ENCODE data around the gene HHAT.

HHAT gene

DNA sequence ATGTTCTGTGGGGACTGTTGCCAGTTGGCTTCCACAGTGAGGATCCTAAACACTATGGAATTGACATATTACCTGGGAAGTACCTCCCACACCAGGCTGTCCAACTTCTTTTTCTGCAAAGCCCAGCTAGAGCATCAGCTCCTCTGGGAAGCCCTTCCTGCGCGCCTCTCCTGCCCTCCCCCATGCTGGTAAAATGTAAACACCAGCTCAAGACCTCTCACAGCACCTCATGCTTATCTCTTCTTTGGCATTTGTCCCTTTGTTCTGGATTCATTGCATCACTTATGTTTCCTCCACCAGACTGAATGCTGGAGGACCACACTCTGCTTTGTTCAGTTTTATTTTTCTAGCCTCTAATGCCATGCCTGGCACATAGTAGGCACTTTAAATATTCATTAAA, 172.1 kb downstream of the HHAT start:
- DNase-seq, result no peak

GRCh38 chr1:210504286-210504685, 175.6 kb downstream of the HHAT start:
- no peak for DNase-seq

GRCh38 chr1:210505601-210506496, 177.1 kb downstream of the HHAT start:
- no peak for DNase-seq

- no peak for DNase-seq
These were observed 178.0 kb downstream of the HHAT start for GRCh38 chr1:210506689-210507088.

DNA sequence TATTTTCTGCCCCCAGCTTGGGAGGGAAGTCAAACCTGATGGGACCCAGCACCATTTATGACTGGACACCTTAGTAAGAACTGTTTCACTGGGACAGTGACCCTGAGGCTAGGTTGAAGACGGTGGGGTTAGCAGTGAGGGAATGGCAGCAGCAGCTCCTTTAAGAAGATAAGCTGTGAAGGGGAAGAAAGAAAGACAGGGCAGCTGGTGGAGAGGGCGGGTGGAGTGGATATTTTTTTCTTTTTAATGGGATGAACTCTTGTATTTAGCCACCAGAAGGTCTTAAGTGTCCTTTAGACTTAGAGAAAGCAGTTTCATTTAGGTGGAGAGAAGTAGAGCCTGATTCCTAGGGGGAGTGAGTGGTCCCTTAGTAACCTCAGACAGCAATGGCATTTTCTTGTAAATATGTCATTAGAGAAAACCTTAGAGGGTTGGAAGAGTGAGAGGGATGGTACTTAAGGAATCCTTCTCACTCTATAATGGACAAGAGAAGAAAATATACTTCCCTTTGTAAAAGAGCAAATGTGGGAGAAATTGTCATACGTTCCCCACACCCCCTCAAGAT, 187.5 kb downstream of the HHAT start:
- DNase-seq, result no peak

GRCh38 chr1:210516697-210517459, 188.2 kb downstream of the HHAT start:
- no peak for DNase-seq

- no peak for DNase-seq
These were observed 195.1 kb downstream of the HHAT start for GRCh38 chr1:210523830-210524229.

GRCh38 chr1:210525716-210526454, 197.2 kb downstream of the HHAT start:
- no peak for DNase-seq

- DNase-seq, result no peak
These were observed 198.4 kb downstream of the HHAT start for GRCh38 chr1:210527091-210527490.

- no peak for DNase-seq
These were observed 202.9 kb downstream of the HHAT start for GRCh38 chr1:210531475-210532222.

GRCh38 chr1:210532223-210532598, 203.5 kb downstream of the HHAT start:
- DNase-seq, result no peak

- no peak for DNase-seq
These were observed 207.1 kb downstream of the HHAT start for GRCh38 chr1:210535761-210536160.

DNA sequence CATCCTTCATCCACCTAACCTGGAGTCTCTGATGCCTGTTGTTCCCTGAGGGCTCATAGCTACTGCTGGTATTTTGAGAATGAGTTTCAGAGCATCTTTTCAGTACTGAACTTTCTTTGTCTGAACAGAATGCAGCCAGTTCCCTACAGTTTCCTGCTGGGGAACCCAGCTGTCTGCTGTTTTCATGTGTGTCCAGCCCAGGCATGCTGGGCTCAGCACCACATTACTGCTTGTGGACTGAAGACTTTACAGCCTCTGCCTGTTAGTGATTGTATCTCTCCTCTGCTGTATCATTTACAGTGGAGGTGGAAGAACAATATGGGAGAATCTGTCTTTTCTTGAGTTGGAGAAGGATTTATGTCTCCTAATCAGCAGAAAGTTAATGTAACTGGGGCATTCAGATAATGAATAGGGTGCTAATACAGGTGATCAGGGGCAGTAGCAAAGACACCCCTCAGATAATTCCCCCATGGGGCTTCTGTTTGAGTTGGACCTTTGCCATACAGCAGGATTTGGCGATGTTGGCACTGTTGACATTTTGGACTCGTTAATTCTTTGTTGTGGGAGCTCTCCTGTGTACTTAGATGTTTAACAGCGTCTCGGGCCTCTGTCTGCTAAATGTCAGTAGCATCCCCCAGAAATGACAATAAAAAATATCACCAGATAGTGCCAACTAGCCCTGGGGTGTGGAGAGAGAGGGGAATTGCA, 207.7 kb downstream of the HHAT start:
- DNase-seq, result no peak

GRCh38 chr1:210540288-210540687, 211.6 kb downstream of the HHAT start:
- DNase-seq, result no peak

GRCh38 chr1:210541680-210542358, 213.1 kb downstream of the HHAT start:
- no peak for DNase-seq

DNA sequence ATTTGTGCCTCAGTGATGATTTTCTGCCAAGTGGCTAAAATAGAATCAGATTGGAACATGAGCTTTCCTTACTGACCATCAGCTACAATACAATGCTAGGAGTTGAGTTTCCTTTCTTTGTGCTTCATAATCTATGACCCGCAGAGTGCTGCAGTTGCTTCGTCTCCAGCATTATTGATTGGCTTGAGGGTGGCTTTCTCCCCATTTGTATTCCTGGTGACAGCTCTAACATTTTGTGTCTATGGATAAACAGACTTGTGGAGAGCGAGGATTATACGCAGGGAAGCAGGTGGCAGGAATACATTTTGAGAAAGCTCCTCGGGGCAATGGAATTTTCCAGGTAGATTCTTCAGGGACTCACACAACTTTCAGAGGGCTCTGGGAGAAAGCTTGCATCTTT, 223.2 kb downstream of the HHAT start:
- no peak for DNase-seq

DNA sequence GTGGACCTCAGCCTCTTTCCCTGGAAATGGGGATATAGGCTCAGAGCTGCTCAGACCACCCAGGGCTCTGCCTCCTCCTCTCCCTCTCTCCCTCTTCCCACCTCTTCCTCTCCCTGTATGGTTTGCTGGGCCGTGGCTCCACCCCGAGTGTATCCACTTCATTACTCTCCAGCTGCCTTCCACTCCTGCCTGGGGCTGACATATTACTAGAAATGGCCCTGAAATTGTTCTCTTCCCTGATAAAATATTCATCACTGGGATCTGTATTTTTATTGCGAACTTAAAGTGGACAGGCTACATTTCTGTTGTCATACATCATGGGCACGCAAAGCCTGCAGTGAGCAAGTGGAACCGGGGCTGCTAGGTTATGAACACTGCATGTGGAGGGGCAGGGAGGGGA, 225.0 kb downstream of the HHAT start:
- no peak for DNase-seq

- no peak for DNase-seq
These were observed 225.7 kb downstream of the HHAT start for GRCh38 chr1:210554382-210554781.

DNA sequence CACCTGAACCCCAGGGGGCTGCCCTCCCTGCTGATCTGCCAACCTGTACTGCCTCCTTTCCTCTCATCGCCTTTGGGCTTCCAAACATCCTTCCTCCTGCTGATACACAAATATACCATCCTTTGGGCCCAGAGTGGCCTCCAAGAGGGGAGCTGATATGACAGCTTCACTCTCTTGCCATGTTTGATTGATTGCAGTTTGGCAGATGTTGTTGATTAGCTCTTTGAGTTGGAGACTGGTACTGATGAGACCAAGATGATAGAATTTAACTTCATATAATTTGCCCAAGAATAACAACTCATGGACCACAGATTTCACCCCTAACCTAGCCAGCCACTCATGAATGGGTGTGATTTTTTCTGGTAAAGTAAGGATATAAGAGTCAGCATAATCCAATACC, 227.8 kb downstream of the HHAT start:
- DNase-seq, result no peak

GRCh38 chr1:210557426-210558077, 228.8 kb downstream of the HHAT start:
- no peak for DNase-seq

DNA sequence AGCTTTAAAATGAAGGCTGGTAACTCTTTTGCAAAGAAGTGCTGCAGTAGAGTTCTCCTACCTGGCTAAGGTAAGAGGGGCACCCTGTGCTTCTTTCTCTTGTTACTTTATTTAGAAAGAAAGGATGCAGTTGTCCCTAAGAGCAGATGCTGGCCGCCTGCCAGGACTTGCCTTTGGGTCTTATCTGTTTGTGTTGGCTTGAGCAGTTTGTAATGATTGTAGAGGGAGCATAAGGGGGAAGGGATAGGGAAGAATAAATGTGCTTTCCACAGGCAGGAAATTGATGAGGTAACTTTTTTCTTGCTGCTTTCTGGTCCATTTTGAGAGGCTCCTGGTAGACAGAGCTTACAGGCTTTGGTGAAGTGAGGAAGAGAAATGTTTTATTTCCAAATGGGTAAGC, 229.6 kb downstream of the HHAT start:
- DNase-seq, result no peak
